GM15510 (cell line): ENCODE measurements around the gene RFLNA.

ENCODE experiments used
- POLR2A ChIP-seq: IDR thresholded peaks from 3 replicates; pipeline ENCODE4 v1.6.1; 2011; ENCODE audit warnings: borderline replicate concordance; ENCODE audit not compliant: insufficient read length; ENCODE audit errors: extremely low read depth

RFLNA gene

GRCh38 chr12:124277394-124278241 is 17.3 kb upstream of the RFLNA start:
- no peak for TF ChIP-seq POLR2A

GRCh38 chr12:124278389-124279101 is 16.3 kb upstream of the RFLNA start:
- no peak for TF ChIP-seq POLR2A

GRCh38 chr12:124279315-124279714 is 15.6 kb upstream of the RFLNA start:
- TF ChIP-seq POLR2A: no peak

- no peak for TF ChIP-seq POLR2A
Observed at GRCh38 chr12:124279846-124280360, 15.0 kb upstream of the RFLNA start.

GRCh38 chr12:124281309-124281708 is 13.6 kb upstream of the RFLNA start:
- no peak for TF ChIP-seq POLR2A

- no peak for TF ChIP-seq POLR2A
Observed at GRCh38 chr12:124282287-124282686, 12.6 kb upstream of the RFLNA start.

DNA sequence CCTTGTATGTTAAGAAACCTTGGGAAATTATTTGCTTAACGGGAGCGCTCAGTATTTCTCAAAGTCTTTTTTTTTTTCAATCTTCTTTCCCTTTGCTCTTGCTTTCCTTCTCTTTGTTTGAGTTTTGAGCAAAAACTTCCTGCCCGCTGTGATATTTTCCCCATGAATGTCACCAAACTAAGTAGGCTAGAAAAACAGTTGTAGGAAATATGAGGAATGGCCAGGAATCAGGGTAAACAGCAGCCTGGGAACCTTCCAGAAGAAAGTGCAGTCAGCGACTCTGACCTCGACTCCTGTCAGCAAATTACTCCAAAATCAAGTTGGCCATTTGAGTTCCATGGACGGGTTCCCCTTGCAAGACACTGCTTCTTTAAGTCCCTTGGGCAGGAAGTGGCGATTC is 11.6 kb upstream of the RFLNA start:
- no peak for TF ChIP-seq POLR2A

GRCh38 chr12:124284368-124284767 is 10.5 kb upstream of the RFLNA start:
- no peak for TF ChIP-seq POLR2A

GRCh38 chr12:124286414-124286813 is 8.5 kb upstream of the RFLNA start:
- TF ChIP-seq POLR2A: no peak

GRCh38 chr12:124286971-124287370 is 7.9 kb upstream of the RFLNA start:
- no peak for TF ChIP-seq POLR2A

DNA sequence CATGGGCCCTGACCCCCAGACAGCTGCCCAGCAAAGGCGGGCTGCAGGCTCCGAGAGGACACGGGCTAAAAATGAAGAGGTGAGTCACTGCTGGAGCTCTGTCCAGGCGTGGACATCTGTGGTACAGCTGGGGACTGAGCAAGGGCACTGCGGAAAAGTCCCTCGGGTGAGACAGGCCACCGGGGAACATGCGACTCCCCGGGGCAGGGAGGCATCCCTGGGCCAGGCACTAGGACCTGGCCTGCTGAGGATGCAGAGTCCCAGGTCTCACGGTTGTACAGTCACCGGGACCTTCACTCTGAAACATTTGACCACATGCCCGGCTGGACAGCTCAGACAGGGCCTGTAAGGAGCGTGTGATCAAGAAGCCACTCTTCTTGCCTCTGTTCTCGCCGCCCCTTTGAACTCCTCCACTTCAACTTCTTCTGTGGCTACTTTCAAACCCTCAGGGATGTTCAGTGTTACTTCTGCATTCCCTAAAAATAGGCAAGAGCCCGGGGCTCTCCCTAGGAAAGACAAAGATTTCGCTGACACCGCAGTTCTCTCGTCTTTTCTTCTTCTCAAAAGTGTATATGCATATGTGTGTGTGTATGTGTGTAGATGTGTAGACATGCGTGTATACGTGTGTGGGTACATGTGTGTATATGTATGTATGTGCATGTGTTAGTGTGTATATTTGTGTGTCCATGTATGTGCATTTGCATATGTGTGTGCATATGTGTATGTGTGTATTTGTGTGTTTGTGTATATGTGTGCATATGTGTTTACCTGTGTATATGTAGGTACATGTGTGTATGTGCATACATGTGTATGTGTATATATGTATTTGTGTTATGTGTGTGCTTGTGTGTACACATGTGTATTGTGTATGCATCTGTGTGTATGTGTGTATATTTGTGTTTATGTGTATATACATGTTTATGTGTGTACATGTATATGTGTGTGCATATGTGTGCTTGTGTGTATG is 5.0 kb upstream of the RFLNA start:
- no peak for TF ChIP-seq POLR2A

- TF ChIP-seq POLR2A: no peak
Observed at GRCh38 chr12:124292385-124292784, 2.5 kb upstream of the RFLNA start.

GRCh38 chr12:124293286-124294003 is 1.4 kb upstream of the RFLNA start:
- TF ChIP-seq POLR2A: no peak

DNA sequence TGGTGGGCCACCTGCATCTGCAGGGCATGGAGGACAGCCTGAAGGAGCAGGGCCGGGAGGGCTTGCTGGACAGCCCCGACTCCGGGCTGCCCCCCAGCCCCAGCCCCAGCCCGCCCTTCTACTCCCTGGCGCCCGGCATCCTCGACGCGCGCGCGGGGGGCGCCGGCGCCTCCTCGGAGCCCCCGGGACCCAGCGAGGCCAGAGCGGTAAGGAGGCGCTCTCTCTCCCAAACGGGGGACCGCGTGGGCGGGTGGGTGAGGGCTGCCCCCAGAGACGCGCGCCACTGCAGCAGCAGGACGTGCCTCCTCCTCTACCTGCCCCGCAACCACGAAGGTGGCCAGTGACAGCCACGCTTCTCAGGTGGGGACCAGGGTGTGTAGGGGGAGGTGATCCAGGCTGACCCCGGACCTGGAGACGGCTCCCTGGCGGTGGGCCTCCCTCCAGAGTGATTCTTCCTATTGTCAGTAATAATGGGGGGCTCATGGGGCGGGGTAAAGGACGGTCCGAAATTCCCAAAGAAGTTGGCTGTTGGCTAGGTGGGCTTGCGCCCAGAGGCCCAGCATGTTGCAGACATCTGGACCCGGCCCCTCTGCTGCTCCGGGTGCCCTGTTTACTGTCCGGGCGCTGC is 652 bp downstream of the RFLNA start:
- TF ChIP-seq POLR2A: no peak

DNA sequence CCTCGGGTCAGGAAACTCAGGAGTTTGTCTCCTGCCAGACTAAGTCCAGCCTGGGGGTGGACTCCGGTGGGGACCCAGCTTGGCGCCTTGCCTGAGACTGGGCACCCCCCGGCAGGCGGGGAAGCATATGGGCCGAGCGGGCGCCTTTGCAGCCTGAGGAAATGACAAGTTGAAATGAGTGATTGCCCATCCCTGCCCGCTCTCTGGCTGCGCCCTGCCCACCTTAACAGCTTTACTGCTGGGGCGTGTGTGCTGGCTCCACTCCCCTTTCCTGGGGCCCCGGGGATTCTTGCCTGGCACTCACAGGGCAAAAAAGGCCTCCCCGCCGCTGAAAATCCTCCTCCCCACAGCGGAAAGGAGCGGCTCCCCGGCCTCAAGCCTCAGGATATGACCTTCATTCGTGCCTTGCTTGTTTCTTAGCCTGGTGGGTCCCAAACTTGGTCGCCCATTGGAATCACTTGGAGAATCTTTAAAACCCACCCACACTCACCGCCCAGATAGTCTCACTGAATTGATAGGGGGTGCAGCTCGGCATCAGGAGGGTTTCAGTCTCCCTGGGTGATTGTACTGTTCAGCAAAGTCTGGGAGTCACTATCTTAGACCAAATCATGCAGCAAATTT is 1.5 kb downstream of the RFLNA start:
- no peak for TF ChIP-seq POLR2A
